Measurements from ENCODE around the gene CLEC3B.

DNA sequence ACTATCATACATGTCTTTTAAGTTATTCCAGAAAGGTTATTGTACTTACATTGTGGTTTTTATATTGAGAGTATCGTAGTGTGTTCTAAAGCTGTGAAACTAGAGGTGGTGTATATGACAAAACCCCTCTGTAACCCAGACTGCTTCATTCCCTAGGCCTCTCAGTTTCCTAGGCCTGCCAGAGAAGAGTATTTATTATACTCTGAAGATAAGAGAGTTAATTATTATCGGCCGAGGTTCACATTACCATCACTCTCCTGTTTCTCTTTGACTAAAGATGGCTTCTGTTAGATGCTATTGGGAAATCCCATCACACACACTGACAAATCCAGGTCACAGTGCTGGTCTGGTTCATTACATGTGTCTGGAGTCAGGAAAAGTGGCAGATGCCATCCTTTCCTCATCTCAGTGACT lies 29.5 kb upstream of the CLEC3B start:
- TF ChIP-seq, protein P1, sequence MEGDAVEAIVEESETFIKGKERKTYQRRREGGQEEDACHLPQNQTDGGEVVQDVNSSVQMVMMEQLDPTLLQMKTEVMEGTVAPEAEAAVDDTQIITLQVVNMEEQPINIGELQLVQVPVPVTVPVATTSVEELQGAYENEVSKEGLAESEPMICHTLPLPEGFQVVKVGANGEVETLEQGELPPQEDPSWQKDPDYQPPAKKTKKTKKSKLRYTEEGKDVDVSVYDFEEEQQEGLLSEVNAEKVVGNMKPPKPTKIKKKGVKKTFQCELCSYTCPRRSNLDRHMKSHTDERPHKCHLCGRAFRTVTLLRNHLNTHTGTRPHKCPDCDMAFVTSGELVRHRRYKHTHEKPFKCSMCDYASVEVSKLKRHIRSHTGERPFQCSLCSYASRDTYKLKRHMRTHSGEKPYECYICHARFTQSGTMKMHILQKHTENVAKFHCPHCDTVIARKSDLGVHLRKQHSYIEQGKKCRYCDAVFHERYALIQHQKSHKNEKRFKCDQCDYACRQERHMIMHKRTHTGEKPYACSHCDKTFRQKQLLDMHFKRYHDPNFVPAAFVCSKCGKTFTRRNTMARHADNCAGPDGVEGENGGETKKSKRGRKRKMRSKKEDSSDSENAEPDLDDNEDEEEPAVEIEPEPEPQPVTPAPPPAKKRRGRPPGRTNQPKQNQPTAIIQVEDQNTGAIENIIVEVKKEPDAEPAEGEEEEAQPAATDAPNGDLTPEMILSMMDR (IDR thresholded peaks at IDR 0.05), result no peak
- TF ChIP-seq POLR2A (IDR thresholded peaks at IDR 0.05) (no peak), POLR2AphosphoS5 (IDR thresholded peaks at IDR 0.05) (no peak)

Measured in breast epithelium (tissue), 3 donors.